ENCODE results near the gene CRIM1.
A peak's percentile ranks its signal among the peaks of the same experiment; 100 is the strongest.

Gene CRIM1

GRCh38 chr2:36406296-36406695 lies 50.7 kb downstream of the CRIM1 start:
- no peak overlapping the region for H3K27ac ChIP-seq
- POLR2A ChIA-PET (ENCODE audit: low non-redundant PET): no interaction called here
- TF ChIP-seq, protein P1, sequence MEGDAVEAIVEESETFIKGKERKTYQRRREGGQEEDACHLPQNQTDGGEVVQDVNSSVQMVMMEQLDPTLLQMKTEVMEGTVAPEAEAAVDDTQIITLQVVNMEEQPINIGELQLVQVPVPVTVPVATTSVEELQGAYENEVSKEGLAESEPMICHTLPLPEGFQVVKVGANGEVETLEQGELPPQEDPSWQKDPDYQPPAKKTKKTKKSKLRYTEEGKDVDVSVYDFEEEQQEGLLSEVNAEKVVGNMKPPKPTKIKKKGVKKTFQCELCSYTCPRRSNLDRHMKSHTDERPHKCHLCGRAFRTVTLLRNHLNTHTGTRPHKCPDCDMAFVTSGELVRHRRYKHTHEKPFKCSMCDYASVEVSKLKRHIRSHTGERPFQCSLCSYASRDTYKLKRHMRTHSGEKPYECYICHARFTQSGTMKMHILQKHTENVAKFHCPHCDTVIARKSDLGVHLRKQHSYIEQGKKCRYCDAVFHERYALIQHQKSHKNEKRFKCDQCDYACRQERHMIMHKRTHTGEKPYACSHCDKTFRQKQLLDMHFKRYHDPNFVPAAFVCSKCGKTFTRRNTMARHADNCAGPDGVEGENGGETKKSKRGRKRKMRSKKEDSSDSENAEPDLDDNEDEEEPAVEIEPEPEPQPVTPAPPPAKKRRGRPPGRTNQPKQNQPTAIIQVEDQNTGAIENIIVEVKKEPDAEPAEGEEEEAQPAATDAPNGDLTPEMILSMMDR (conservative IDR thresholded peaks at IDR 0.05; ENCODE audit: low read depth): no peak
- no peak for DNase-seq (ENCODE audit: low spot score)
- CTCF ChIA-PET: interaction anchor here (0.6 to 0.7 kb wide), 2 partner anchors 54 to 473 kb away, joined by 3 to 4 read pairs; no protein-coding TSS in a partner anchor

DNA sequence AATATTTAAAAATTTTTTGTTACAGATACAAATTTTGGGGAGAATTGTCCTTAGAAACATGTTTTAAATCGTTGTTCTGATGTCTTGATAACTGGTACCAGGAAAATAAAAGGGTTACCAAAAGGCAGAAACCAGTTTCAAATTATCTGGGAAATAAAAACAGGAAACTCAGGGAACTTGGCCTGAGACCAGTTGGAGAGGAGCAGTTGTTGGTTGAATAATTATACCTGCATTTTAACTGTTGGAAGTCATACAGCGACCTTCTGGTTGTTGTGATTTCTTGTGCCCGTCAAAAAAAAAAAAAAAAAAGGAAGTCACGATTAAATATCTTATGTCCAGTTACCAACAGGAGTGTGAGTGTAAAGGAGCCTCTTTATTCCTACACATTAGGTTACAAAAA lies 51.8 kb downstream of the CRIM1 start:
- CTCF ChIA-PET: no interaction called here

DNA sequence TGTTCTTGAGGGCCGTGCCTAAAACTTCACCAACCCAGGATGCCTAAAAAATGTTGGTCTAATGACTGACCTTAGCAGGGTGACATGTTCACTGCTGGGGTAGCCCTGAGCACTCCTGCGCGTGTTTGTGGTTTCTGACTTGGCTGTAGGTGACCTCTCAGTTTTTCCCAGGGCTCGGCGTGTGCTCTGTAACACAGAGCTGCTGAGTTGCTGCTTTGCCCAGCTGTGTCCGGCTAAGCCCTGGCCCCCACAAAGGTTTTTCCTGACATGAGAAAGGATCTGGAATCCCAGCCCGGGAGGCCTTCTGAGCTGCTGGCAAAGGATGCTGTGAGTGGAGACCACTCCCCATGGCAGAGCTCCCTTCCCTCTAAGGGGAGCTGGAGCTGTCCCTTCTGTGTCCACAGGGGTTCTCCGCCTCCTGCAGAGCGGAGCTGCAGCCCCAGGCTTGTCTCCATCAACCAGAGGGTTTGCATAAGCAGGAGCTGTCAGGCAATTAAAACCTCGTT lies 52.7 kb downstream of the CRIM1 start:
- CTCF ChIA-PET: interaction anchor here (0.9 kb wide), 1 partner anchor 99 kb away, joined by 3 read pairs; no protein-coding TSS in a partner anchor
- DNase-seq (ENCODE audit: low spot score): no peak
- H3K27ac ChIP-seq: peak overlapping the region; percentile 56
- TF ChIP-seq, protein P1 (conservative IDR thresholded peaks at IDR 0.05; ENCODE audit: low read depth): no peak
- POLR2A ChIA-PET (ENCODE audit: low non-redundant PET): no interaction called here

More for the DNA sequence above, 51.8 kb downstream of the CRIM1 start:
- no peak overlapping the region for H3K27ac ChIP-seq
- DNase-seq (ENCODE audit: low spot score): no peak
- POLR2A ChIA-PET (ENCODE audit: low non-redundant PET): no interaction called here
- TF ChIP-seq, protein P1 (conservative IDR thresholded peaks at IDR 0.05; ENCODE audit: low read depth): no peak

- no peak for DNase-seq (ENCODE audit: low spot score)
- CTCF ChIA-PET: no interaction called here
- TF ChIP-seq, protein P1 (conservative IDR thresholded peaks at IDR 0.05; ENCODE audit: low read depth): no peak
- no peak overlapping the region for H3K27ac ChIP-seq
- POLR2A ChIA-PET (ENCODE audit: low non-redundant PET): no interaction called here
Measured at GRCh38 chr2:36409335-36409734, 53.8 kb downstream of the CRIM1 start.

DNA sequence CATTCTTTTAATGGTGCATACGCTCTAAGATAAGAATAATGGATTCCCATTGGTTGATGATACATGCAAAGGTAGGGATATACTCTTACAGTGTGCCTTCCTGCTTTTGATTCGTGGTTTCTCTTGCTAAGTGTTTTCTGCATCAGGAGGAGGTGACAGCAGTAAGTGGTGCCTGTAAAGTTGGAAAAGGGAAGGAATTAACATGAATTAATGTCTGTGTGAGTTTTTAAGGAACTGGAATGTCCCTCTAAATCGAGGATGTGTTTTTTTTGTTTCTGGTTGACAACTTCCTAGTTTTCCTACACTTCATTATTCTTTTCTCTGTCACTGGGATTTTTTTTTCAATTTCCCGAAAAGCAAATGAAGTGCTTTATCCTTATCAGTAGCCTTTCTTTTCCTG lies 54.4 kb downstream of the CRIM1 start:
- TF ChIP-seq, protein P1 (conservative IDR thresholded peaks at IDR 0.05; ENCODE audit: low read depth): no peak
- H3K27ac ChIP-seq: no peak overlapping the region
- CTCF ChIA-PET: no interaction called here
- POLR2A ChIA-PET (ENCODE audit: low non-redundant PET): no interaction called here
- DNase-seq (ENCODE audit: low spot score): no peak

DNA sequence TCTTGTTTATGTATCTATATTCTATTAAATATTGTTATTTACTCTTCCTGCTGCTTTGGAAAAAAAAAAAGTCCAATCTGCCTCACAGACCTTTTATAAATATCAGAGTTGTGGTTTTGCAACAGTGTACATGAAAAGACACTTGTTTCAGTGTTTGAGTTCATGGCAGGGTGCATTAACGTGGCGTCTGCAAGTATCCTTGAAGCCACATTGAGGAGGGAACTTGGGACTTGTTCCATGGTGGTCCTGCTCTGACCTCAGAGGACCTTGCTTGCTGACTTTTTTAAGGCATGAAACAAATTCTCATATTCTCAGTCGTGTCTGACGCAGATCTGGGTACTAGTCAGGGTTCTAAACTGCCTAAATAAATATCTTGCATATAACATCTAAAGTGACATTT lies 55.1 kb downstream of the CRIM1 start:
- TF ChIP-seq, protein P1 (conservative IDR thresholded peaks at IDR 0.05; ENCODE audit: low read depth): no peak
- POLR2A ChIA-PET (ENCODE audit: low non-redundant PET): no interaction called here
- H3K27ac ChIP-seq: no peak overlapping the region
- CTCF ChIA-PET: no interaction called here
- no peak for DNase-seq (ENCODE audit: low spot score)

Data from RWPE1 (cell line).